SK-N-SH (cell line): ENCODE data around the gene ALPK3.

ENCODE experiments used
- GATA2 ChIP-seq: sonication (generic); formaldehyde crosslinking; IDR thresholded peaks from 2 replicates; pipeline ENCODE4 v1.5.0; 2020; ENCODE audit warnings: mild to moderate bottlenecking, missing genetic modification reagents
- MXI1 ChIP-seq: IDR thresholded peaks from 2 replicates; pipeline ENCODE4 v1.6.1; 2012; ENCODE audit warnings: mild to moderate bottlenecking, low read depth, low read length, improper control_type of control experiment
- SMC3 ChIP-seq: IDR thresholded peaks from 2 replicates; pipeline ENCODE4 v1.6.1; 2012; ENCODE audit warnings: low read depth, low read length, improper control_type of control experiment
- TCF12 ChIP-seq: IDR thresholded peaks from 2 replicates; pipeline ENCODE4 v1.4.0; 2012
- TF ChIP-seq, protein P1 (sequence below): fragments of 200-600 bp; sonication (generic); IDR thresholded peaks from 2 replicates; pipeline ENCODE4 v1.6.1; 2017; ENCODE audit warnings: antibody characterized with exemption, mild to moderate bottlenecking, moderate library complexity
- TF ChIP-seq, protein P2 (sequence below): fragments of 150-350 bp; IDR thresholded peaks from 2 replicates; pipeline ENCODE4 v1.6.1; 2017; ENCODE audit warnings: antibody characterized with exemption, low read length, low read depth, borderline replicate concordance

DNA sequence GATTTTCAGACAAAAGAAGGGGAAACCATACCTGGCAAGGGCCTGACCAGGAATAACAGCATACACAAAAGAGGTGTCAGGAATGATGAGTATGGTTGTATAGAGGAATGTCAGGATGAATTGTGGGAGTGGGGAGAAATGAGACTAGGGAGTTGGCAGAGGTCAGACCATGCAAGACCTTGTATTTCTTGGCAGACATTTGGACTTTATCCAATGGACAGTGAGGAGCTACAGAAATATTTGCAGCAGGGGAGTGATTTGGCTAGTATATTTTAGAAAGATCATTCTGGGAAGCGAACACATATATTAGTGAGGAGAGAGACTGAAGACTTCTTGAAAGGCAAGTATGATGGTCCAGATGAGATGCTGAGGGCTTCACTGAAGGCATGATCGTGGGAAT lies 25.4 kb upstream of the ALPK3 start:
- TF ChIP-seq GATA2 (no peak), TCF12 (no peak), MXI1 (no peak), SMC3 (no peak)
- TF ChIP-seq, protein P1, sequence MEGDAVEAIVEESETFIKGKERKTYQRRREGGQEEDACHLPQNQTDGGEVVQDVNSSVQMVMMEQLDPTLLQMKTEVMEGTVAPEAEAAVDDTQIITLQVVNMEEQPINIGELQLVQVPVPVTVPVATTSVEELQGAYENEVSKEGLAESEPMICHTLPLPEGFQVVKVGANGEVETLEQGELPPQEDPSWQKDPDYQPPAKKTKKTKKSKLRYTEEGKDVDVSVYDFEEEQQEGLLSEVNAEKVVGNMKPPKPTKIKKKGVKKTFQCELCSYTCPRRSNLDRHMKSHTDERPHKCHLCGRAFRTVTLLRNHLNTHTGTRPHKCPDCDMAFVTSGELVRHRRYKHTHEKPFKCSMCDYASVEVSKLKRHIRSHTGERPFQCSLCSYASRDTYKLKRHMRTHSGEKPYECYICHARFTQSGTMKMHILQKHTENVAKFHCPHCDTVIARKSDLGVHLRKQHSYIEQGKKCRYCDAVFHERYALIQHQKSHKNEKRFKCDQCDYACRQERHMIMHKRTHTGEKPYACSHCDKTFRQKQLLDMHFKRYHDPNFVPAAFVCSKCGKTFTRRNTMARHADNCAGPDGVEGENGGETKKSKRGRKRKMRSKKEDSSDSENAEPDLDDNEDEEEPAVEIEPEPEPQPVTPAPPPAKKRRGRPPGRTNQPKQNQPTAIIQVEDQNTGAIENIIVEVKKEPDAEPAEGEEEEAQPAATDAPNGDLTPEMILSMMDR, result no peak
- TF ChIP-seq, protein P2, sequence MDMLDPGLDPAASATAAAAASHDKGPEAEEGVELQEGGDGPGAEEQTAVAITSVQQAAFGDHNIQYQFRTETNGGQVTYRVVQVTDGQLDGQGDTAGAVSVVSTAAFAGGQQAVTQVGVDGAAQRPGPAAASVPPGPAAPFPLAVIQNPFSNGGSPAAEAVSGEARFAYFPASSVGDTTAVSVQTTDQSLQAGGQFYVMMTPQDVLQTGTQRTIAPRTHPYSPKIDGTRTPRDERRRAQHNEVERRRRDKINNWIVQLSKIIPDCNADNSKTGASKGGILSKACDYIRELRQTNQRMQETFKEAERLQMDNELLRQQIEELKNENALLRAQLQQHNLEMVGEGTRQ, result no peak
